ENCODE measurements around the gene TRPM2.
"Not testable (repeated sequence)": the region's sequence is repeated elsewhere in the genome, so short reads cannot be mapped to it uniquely, and the experiment has no call there.

TRPM2 gene

DNA sequence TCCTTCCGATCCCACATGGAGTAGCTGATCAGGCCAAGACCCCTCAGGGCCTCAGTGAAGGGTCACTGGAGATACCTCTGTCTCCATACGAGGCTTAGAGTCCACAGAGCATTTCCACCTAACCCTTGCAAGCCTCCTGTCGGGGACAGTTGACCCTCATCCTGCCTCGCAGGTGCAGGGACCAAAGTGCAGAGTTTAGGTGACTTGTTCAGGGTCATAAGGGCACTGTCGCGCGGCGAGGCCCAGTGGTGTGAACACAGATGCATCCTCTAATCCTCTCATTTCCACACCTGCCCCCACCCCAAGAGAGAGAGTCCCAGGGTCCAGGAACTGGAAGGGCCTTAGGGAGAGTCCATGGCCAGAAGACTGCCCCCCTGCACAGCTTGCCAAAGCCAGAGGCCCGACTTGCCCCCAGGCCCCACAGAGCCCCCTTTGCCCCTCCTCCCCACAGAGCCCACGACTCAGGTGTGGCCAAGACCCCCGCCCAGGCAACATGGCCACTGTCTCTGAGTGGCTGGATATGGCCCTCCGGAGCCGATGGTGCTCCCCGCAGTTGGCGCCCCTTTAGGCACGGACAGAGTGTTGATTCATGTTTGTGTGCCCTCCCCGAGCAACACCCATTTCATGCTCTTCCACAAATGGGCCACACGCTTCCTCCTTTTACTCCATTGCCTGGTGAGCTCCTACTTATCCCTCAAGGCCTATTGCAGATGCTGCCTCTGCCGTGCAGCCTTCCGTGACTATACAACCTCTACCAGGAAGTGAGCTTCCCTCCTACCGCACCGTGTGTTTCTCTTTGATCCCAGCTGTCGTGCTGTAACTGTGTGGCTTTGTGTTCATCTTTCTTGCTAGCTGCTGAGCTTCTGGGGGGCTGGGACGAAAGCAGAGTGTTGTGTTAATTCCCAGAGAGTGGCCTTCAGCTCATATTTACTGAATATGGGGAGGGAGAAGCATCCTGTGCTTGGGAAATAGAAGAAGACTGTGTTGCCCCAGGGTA, 1.7 kb downstream of the TRPM2 start:
- DNase-seq (ENCODE audit: low read depth in 2 of 2), result no peak

DNA sequence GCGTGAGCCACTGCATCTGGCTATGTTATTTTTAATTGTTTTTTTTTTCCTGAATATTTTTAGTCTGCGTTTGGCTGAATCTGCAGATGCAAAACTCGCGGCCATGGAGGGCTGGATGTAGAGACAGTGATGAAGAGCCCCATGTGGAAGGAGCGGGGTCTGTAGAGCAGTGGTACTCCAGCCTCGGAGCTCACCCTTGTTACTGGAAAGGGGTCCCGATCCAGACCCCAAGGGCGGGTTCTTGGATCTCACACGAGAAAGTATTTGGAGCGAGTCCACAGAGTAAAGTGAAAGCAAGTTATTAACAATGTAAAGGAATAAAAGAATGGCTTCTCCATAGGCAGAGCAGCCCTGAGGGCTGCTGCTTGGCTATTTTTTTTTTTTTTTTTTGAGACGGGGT, 2.7 kb downstream of the TRPM2 start:
- no peak for DNase-seq (ENCODE audit: low read depth in 2 of 2)

DNA sequence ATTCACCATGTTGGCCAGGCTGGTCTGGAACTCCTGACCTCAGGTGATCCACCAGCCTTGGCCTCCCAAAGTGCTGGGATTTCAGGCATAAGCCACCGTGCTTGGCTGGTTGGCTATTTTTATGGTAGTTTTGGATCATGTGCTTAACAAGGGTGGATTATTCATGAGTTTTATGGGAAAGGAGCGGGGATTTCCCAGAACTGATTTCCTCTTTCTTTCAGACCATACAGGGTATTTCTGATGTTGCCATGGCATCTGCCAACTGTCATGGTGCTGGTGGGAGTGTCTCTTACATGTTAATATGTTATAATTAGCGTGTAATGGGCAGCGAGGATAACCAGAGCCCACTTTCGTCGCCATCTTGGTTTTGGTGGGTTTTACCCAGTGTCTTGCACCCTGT, 3.2 kb downstream of the TRPM2 start:
- no peak for DNase-seq (ENCODE audit: low read depth in 2 of 2)

DNA sequence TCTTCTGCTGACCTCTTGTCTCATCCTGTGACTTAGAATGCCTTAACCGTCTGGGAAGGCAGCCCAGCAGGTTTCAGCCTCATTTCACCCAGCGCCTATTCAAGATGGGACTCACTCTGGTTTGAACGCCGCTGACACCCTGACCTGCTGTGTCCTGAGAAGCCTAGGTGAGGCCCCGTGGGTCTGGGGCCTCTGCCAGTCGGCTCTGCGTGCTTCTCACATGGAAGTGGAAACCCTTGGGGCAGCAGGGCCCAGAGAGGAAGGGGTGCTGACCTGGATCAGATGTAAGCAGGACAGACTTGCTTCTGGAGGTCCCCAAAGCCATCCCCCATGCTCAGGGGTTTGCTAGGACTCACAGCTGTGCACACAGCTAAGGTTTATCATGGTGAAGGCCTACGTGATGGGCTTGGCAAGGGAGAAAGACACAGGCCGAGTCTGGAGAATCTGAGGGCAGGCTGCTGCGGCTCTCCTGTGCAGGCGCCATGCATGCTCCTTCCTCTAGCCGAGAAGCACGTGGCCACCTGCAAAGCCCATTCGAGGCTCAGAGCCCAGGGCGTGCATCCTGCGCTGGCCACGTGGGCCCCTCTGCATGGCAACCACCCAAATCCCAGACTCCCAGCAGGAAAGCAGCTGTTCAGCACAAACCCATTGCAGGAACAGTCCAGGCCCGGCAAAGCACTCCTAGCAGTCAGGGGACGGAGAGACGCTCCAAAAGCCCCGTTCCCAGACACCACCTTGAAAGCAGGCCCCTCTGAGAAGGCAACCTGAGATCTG, 3.8 kb downstream of the TRPM2 start:
- no peak for DNase-seq (ENCODE audit: low read depth in 2 of 2)

DNA sequence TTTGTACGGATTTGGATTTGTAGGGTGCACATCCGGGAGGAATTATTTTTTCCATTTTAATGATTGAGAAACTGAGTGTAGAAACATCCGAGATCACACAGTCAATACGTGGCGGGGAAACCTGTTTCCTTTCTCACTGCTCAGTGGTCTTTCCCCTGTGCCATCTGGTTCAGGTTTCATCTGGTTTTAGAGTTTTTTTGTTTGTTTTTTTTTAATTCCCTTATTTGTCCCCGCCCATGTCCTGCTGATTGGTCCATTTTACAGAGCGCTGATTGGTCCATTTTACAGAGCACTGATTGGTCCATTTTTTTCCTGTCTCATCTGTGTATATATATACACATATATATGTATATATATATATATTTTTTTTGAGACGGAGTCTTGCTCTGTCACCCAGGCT, 6.0 kb downstream of the TRPM2 start:
- DNase-seq (ENCODE audit: low read depth in 2 of 2), result no peak

DNA sequence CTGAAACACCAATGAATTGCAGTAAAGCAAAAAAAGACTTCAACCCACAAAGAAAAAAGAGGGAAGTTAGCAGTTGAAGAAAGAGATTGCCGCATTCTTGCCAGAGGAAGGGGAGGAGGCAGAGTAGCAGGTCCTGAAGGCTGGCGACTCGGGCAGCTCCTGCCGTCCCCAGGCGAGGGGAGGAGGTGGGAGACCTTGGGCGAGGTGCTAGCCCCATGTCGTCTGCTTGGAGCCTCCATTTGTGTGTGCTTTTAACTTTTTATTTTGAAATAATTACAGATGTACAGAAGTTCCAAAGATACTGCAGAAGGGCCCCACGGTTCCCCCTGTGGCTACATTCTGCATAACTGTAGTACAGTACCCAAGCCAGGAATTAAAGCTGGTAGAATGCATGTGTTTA, 6.7 kb downstream of the TRPM2 start:
- no peak for DNase-seq (ENCODE audit: low read depth in 2 of 2)

DNA sequence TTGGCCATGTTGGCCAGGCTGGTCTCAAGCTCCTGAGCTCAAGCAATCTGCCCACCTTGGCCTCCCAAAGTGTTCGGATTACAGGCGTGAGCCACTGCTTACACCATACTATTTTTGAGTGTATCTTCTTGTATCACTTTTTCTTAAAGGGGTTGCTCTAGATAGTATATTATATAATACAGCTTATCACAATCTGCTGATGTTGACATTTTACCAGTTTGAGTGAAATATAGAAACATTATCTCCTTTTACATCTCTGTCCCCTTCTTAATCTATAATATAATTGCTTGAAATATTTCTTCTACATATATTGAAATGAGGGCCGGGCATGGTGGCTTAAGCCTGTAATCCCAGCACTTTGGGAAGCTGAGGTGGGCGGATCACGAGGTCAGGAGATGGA, 8.5 kb downstream of the TRPM2 start:
- not testable (repeated sequence) for DNase-seq (ENCODE audit: low read depth in 2 of 2)

DNA sequence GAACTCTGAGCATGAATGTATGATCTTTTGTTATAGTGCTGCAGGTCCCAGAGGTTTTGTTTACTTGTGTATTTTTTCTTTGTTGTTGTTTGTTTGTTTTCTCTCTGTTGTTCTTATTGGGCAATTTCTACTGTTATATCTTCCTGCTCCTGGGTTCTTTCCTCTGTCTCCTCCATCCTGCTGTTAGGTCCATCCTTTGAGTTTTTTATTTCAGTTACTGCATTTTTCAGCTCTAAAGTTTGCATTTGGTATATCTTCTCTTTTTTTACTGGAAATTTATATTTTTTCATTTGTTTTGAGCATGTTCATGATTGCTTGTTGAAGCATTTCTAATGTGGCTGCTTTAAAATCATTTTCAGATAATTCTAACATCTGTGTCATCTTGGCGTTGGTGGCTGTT, 9.9 kb downstream of the TRPM2 start:
- DNase-seq (ENCODE audit: low read depth in 2 of 2), result no peak

DNA sequence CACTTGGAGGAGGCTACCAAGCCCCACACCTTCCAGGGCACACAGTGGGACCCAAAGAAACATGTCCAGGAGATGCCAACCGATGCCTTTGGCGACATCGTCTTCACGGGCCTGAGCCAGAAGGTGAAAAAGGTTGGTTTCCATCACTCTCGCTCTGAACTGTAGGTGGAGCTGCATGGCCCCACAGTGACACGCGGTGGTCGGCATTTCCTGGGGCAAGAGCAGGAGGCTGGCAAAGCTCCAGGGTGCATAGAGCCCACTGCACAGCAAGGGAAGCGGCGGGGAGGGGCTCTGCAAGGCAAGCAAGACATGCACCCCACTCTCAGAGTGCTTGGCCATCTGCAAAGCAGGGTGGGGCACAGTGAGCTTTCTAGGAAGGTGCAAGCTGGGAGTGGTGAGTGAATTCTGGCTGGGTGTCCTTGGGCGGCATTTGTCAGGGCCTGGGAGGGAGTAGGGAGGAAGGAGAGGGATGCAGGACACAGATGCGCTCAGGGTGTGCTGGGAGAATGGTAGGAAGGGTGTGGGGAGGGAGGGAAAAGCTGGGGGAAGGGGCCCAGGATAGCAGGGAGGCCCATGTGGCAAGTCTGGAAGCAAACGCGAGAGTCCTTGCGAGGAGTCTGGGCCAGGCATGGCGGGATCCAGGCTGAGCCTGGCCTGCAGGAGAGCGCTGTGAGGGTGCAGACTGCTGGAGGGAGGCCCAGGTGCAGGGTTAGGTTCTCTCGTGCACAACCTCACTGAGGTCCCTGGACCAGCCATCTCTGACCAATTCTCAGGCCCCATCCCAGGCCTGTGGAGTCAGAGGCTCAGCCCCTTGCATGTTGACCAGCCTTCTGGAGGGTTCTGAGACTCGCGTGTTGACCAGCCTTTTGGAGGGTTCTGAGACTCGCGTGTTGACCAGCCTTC, 11.0 kb downstream of the TRPM2 start:
- no peak for DNase-seq (ENCODE audit: low read depth in 2 of 2)

DNA sequence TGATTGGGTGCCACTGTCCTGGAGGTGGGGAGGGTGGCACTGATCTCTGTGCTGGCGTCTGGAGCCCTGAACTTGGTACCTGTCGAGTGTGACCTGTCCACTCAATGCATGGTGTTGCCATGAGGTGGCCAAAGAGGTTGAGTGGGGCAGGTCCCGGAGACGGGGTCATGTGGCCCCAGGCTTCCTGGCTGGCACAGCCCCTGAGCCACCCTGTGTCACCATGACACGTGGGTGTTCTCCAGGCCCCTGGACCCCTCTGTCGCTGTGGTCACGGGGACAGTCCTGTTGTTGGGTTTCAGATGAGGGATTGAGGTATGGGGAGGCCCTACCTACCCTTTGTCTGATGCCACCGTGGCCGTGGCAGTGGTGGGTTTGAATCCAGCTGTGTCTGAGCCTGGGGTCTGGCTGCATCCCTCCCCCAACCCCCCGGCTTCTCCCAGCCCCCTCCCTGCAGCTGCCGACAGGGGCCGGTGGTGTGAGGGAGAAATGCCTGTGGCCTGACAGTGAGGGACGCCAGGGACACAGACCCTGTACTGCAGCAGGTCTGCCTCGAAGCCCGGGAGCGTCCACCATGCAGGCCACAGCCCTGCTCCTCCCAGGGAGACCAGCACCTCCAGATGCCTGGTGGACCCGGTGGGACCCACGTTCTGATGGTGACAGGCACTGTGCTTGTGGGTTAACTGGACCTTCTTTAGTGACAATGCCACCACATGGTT, 12.0 kb downstream of the TRPM2 start:
- no peak for DNase-seq (ENCODE audit: low read depth in 2 of 2)

DNA sequence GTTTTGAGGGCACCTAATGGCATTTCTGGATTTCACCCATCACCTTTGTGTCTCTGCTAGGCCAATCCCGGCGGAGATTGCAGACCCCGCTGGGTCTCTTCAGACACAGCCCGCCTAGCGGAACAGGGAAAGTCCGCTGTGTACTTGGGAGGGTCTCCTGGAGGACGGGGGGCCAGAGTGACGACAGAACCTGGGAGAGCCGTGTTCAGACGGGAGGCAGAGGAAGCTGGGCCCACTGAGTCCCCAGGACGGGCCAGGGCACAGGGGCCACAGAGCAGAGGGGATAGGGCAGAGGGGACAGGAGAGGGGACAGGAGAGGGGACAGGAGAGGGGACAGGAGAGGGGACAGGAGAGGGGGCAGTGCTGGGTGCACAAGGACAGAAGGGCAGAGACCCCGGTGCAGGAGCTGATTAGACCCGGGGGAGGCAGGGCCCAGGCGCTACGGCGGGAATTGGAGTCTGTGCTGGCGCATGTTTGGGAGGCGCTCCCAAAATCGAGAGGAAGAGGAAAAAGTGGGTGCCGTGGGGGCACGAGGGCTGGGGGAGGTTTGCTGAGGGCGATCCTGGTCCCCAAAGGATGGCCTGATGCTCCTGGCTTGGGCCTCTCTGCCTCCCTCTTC, 12.7 kb downstream of the TRPM2 start:
- DNase-seq (ENCODE audit: low read depth in 2 of 2), result no peak

DNA sequence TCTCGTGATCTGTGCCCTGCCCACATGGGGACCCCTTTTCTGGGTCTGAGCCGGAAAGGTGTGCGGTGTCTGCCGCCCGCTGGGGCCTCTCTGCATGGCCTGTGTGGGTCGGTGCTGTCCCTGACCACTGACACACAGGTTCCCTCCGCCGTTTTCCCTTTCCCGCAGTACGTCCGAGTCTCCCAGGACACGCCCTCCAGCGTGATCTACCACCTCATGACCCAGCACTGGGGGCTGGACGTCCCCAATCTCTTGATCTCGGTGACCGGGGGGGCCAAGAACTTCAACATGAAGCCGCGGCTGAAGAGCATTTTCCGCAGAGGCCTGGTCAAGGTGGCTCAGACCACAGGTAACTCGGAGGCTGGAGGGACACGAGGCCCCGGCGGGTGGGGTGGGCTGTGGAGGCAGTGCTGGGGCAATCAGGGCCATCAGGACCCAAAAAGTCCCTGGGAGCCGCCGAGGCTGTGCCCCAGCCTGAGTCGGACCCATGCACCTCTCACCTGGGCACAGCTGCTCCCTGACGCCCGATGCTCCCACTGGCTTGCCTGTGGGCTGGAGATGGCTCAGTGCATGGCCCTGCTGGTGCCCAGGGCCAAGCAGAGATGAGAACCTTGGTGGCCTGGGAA, 13.3 kb downstream of the TRPM2 start:
- no peak for DNase-seq (ENCODE audit: low read depth in 2 of 2)

DNA sequence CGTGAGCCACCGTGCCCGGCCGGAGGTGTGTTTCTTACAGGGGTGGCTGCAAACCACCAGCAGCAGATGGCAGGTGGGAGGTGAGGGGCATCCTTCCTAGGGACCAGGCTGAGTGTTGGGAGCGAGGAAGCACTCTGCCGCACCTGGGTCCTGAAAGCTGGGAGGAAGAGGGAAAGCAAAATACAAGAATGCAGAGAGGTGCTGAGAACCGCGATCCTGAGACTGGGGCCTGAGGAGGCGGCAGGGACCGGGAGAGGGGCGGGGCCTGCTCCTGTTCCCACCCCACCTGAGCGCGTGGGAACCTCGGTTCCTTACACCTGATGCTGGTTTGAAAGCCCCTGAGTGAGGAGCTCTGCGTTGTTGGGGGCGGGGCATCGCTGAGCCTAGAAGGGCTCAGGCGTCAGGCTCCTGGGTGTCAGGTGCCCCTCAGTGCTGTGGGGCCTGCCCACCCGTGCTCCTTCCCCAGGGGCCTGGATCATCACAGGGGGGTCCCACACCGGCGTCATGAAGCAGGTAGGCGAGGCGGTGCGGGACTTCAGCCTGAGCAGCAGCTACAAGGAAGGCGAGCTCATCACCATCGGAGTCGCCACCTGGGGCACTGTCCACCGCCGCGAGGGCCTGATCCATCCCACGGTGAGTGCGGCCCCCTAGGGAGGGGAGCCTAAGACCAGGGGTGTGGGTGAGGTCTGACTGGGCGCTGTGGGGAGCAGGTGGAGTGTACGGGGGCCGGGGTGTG, 15.5 kb downstream of the TRPM2 start:
- DNase-seq (ENCODE audit: low read depth in 2 of 2), result no peak

DNA sequence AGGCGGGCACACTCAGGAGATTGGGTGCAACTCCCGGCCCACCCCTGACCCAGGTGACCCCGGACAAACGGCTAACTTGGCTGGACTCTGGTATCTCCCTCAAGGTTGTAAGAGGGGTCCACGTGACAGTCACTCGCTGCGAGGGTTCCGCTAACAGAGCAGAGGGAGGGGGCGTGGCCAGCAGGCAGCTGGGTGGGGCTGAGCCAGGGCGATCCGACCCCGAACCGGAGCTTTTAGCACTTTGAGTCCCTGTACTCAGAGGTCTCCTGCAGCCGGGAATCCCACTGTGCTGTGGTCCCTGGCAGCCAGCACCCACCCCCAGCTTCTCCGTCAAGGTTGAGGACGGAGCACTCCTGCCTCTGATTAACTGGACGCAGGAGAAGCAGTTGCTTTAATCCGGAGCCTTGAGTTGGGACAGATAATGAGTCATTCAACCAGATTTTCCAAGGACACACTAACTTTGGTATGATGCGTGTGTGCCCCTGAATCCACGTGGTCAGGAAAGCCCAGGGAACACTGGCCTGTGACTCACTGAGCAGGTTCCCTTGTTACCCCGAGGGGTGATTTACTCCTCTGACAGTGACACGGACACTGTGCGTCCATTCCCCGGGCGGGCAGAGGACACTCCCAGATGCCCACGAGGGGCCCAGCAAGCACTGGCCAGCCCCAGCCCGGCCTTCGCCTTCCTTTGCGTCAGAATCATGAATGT, 16.8 kb downstream of the TRPM2 start:
- no peak for DNase-seq (ENCODE audit: low read depth in 2 of 2)

DNA sequence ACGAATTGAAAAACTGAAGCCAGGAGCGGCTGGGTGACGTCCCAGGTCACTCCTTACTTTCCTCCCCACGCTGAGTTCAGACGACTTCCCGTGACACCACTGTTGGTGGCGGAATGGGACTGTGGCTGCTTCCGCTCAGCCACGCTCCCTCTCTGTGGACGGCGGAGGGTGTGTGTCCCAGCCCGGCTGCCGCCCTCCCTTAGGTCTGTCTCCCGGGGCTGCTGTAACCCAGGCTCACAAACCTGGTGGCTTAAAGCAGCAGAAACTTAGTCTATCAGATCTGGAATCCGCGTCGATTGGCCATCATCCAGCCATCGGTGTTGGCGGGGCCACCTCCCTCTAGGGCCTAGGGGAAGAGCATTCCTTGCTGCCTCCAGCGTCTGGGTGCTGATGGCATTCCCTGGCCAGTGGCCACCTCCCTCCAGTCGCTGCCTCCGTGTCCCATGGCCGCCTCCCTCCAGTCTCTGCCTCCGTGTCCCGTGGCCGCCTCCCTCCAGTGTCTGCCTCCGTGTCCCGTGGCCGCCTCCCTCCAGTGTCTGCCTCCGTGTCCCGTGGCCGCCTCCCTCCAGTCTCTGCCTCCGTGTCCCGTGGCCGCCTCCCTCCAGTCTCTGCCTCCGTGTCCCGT, 17.5 kb downstream of the TRPM2 start:
- DNase-seq (ENCODE audit: low read depth in 2 of 2), result no peak

DNA sequence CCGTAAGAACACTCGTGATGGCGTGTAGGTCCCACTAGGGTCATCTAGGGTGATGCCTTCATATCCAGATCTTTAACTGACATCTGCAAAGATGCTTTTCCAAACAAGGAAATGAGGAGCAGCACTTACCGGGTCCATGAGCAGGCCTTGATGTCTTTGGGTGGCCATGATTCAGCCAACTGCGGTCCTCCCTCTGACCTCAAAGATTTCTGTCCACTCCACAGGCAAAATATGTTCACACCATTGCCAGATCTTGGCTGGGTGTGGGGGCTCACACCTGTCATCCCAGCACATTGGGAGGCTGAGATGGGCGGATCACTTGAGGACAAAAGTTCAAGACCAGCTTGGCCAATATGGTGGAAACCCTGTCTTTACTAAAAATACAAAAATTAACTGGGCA, 18.2 kb downstream of the TRPM2 start:
- DNase-seq (ENCODE audit: low read depth in 2 of 2), result no peak

DNA sequence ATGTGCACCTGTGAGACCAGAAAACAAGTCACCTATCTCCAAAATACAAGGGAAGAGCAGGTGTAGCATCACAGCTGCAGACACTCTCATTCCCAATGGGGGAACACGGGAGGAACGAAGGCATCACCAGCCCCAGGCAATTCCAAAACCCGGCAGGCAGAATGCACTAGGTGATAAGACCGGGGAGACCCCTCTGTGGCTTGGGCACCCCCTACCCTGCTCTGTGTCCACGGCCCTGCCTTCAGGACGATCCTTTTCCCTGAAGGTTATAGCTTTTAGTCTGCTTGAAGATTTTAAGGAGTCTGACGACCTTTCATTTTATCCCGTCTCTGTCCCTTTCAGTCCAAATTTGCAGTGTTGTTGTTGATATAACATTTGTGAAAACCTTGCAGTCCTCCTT, 19.2 kb downstream of the TRPM2 start:
- no peak for DNase-seq (ENCODE audit: low read depth in 2 of 2)

DNA sequence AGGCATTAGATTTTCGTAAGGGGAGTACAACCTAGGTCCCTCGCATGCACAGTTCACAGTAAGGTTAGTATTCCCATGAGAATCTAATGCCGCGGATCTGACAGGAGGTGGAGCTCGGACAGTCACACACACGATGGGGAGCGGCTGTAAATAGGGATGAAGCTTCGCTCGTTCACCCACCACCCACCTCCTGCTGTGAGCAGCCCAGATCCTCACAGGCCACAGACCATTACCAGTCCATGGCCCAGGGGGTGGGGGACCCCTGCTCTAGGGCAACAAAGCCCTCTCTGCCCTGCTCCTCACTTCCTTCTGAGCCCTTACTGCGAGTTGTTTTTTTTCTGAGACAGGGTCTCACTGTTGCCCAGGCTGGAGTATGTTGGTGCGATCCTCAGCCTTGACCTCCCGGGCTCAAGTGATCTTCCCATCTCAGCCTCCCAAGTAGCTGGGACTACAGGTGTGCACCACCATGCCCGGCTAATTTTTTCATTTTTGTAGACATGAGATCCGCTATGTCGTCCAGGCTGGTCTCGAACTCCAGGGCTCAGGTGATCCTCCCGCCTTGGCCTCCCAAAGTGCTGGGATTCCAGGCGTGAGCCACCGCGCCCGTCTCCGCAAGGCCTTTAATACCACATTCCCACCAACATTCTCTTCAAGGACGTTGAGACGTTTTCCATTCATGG, 21.3 kb downstream of the TRPM2 start:
- DNase-seq (ENCODE audit: low read depth in 2 of 2), result no peak
